ENCODE data around the gene ICAM3.
"Not testable (repeated sequence)": the region's sequence is repeated elsewhere in the genome, so short reads cannot be mapped to it uniquely, and the experiment has no call there.

The ICAM3 gene

GRCh38 chr19:10339380-10339960 lies at the start of gene ICAM3:
Gene ICAM3, minus strand, starts transcription at chr19:10339624. Its CDS starts 10 bp downstream, at chr19:10339614.
- no peak for DNase-seq (ENCODE audit: low spot score)

- DNase-seq (ENCODE audit: low spot score): peak; percentile 73
These were observed 49.5 kb upstream of the ICAM3 start for GRCh38 chr19:10388957-10389356.

GRCh38 chr19:10384580-10384979 lies 45.2 kb upstream of the ICAM3 start:
- DNase-seq (ENCODE audit: low spot score): no peak

GRCh38 chr19:10383223-10383499 lies 43.7 kb upstream of the ICAM3 start:
- DNase-seq (ENCODE audit: low spot score): not testable (repeated sequence)

- DNase-seq (ENCODE audit: low spot score): peak; percentile 100
These were observed 41.1 kb upstream of the ICAM3 start, which contains the start of gene TYK2 for GRCh38 chr19:10380313-10381102. Gene TYK2, minus strand, starts transcription at chr19:10380572. Its CDS starts 2,166 bp downstream, at chr19:10378406.

- DNase-seq (ENCODE audit: low spot score): no peak
These were observed 40.5 kb upstream of the ICAM3 start for GRCh38 chr19:10379880-10380312.

GRCh38 chr19:10378124-10378523 lies 38.7 kb upstream of the ICAM3 start:
- DNase-seq (ENCODE audit: low spot score): no peak

- DNase-seq (ENCODE audit: low spot score): not testable (repeated sequence)
These were observed 37.8 kb upstream of the ICAM3 start for GRCh38 chr19:10377140-10377640.

GRCh38 chr19:10374931-10375330 lies 35.5 kb upstream of the ICAM3 start:
- no peak for DNase-seq (ENCODE audit: low spot score)

GRCh38 chr19:10372690-10373089 lies 33.3 kb upstream of the ICAM3 start:
- no peak for DNase-seq (ENCODE audit: low spot score)

GRCh38 chr19:10368101-10368803 lies 28.8 kb upstream of the ICAM3 start:
- peak; percentile 23 for DNase-seq (ENCODE audit: low spot score)

GRCh38 chr19:10366950-10367512 lies 27.6 kb upstream of the ICAM3 start:
- not testable (repeated sequence) for DNase-seq (ENCODE audit: low spot score)

- DNase-seq (ENCODE audit: low spot score): no peak
These were observed 26.1 kb upstream of the ICAM3 start for GRCh38 chr19:10365518-10365917.

- no peak for DNase-seq (ENCODE audit: low spot score)
These were observed 25.2 kb upstream of the ICAM3 start for GRCh38 chr19:10364644-10365043.

GRCh38 chr19:10363789-10364281 lies 24.4 kb upstream of the ICAM3 start:
- DNase-seq (ENCODE audit: low spot score): no peak

- no peak for DNase-seq (ENCODE audit: low spot score)
These were observed 22.8 kb upstream of the ICAM3 start for GRCh38 chr19:10362259-10362658.

- DNase-seq (ENCODE audit: low spot score): no peak
These were observed 22.2 kb upstream of the ICAM3 start for GRCh38 chr19:10361569-10362011.

- no peak for DNase-seq (ENCODE audit: low spot score)
These were observed 17.0 kb upstream of the ICAM3 start for GRCh38 chr19:10356431-10356830.

- DNase-seq (ENCODE audit: low spot score): peak; percentile 51
These were observed 14.5 kb upstream of the ICAM3 start for GRCh38 chr19:10353793-10354391.

- DNase-seq (ENCODE audit: low spot score): peak; percentile 5
These were observed 13.6 kb upstream of the ICAM3 start for GRCh38 chr19:10352764-10353671.

GRCh38 chr19:10346509-10346908 lies 7.1 kb upstream of the ICAM3 start:
- DNase-seq (ENCODE audit: low spot score): no peak

All from AG08396 (cell line).